ENCODE results near the gene ABCB11.
"Not testable (repeated sequence)": the region's sequence is repeated elsewhere in the genome, so short reads cannot be mapped to it uniquely, and the experiment has no call there.

ABCB11 gene

DNA sequence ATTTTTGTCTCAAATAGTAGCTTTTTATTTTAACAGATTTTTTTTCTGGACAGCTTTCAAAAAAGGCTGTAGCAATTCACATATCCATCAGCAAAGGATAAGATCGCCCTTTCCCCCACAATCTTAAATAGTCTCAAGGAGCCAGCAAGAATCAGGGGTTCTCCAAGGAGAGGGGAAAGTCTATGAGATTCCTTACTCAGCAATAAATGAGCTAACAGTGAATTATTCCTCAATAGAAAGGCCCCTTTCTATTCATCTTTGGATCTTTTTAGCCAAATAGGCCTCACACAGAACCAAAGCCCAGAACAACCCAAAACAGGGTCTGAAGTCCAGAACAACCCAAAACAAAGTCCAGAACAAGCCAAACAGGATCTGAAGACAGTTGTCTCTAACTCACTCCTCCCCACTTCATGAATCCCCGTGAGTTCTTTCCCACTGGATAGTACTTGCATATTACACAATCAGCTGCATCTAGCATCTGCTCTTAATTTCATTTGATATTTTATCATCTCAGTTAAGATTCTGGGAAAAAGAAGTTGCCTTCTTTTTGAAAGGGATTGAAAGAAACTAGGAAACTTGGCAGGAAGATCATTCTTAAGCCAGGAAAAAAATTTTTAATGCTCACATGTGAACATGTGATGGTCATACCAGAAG lies 34.9 kb upstream of the ABCB11 start:
- DNase-seq (ENCODE audit: low read depth), result no peak
- TF ChIP-seq MYC (IDR thresholded peaks at IDR 0.05; ENCODE audit: low read depth, low read length), result no peak
- TF ChIP-seq, protein P1, sequence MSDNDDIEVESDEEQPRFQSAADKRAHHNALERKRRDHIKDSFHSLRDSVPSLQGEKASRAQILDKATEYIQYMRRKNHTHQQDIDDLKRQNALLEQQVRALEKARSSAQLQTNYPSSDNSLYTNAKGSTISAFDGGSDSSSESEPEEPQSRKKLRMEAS (IDR thresholded peaks at IDR 0.05; ENCODE audit: low read depth, low read length), result no peak
- H3K4me3 ChIP-seq (ENCODE audit: low read depth, low read length), result no peak overlapping the region

DNA sequence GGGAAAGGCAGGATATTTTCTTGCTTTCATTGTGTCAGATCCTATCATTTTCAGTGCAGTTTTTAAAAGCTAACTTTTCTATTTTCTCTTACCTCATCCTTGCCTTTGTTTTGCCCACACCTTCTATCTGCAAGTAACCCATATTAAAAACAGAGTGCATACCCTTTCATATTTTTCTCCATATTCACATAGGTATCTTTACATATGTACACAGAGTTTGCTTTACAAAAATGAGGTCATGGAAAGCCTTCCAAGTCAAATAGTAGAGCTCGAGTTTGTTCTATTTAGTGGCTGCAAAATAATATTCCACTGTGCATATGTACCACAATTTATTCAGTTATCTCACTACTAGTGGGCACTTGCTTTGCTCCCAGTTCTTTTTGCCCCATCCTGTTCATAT lies 34.3 kb upstream of the ABCB11 start:
- DNase-seq (ENCODE audit: low read depth), result no peak
- no peak overlapping the region for H3K4me3 ChIP-seq (ENCODE audit: low read depth, low read length)
- TF ChIP-seq, protein P1 (IDR thresholded peaks at IDR 0.05; ENCODE audit: low read depth, low read length), result no peak
- TF ChIP-seq POLR2A (IDR thresholded peaks at IDR 0.05; ENCODE audit: extremely low read depth, insufficient read length), result no peak
- TF ChIP-seq, protein P2, sequence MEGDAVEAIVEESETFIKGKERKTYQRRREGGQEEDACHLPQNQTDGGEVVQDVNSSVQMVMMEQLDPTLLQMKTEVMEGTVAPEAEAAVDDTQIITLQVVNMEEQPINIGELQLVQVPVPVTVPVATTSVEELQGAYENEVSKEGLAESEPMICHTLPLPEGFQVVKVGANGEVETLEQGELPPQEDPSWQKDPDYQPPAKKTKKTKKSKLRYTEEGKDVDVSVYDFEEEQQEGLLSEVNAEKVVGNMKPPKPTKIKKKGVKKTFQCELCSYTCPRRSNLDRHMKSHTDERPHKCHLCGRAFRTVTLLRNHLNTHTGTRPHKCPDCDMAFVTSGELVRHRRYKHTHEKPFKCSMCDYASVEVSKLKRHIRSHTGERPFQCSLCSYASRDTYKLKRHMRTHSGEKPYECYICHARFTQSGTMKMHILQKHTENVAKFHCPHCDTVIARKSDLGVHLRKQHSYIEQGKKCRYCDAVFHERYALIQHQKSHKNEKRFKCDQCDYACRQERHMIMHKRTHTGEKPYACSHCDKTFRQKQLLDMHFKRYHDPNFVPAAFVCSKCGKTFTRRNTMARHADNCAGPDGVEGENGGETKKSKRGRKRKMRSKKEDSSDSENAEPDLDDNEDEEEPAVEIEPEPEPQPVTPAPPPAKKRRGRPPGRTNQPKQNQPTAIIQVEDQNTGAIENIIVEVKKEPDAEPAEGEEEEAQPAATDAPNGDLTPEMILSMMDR (IDR thresholded peaks at IDR 0.05; ENCODE audit: low read depth, low read length), result no peak
- TF ChIP-seq MYC (IDR thresholded peaks at IDR 0.05; ENCODE audit: low read depth, low read length), result no peak

DNA sequence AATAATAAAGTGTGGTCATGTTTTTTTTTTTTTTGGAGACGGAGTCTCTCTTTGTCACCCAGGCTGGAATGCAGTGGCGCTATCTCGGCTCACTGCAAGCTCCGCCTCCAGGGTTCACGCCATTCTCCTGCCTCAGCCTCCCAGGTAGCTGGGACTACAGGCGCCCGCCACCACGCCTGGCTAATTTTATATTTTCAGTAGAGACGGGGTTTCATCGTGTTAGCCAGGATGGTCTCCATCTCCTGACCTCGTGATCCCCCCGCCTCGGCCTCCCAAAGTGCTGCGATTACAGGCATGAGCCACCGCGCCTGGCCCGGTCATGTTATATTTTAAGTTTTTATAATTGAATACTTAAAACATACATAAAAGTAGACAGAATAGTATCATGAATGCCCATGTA lies 33.1 kb upstream of the ABCB11 start:
- not testable (repeated sequence) for H3K4me3 ChIP-seq (ENCODE audit: low read depth, low read length); DNase-seq (ENCODE audit: low read depth)

DNA sequence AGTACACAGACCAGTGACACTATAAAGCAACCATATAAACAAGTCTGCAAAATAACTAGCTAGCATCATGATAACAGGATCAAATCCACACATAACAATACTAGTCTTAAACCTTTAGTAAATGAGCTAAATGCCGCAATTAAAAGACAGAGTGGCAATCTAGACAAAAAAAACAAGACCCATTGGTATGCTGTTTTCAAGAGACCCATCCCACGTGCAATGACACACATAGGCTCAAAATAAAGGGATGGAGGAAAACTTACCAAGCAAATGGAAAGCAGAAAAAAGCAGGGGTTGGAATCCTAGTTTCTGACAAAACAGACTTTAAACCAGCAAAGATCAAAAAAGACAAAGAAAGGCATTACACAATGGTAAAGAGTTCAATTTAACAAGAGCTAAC lies 23.5 kb upstream of the ABCB11 start:
- H3K4me3 ChIP-seq (ENCODE audit: low read depth, low read length); DNase-seq (ENCODE audit: low read depth): not testable (repeated sequence)

DNA sequence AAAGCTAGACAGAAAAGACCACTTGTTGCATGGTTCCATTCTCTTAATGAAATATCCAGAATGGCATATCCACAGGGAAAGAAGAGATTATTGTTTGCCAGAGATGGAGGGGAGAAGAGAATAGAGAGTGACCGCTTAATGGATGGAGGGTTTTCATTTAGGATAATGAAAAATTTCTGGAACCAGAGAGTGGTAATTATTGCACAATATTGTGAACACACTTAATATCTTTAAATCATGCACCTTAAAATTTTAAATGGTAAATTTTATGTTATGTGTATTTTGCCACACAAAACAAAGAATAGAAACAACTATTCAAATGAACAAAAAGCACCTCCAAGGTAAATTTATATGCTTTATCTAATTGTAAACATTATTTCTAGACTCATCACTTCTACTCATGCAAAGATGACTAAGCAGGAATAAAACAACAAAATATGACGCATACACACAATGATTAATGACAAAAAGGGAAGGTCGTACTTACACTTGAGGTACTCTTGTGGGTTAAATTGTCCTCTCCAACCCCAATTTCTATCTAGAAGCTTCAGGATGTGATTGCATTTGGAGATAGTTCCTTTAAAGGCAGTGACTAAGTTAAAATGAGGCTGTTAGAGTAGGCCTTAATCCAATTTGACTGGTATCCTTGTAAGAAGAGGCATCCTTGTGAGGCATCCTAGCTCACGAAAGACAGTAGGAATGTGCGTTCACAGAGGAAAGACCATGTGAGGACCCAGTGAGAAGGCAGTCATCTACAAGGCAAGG lies 19.5 kb upstream of the ABCB11 start:
- peak; percentile 19 for DNase-seq (ENCODE audit: low read depth)
- no peak overlapping the region for H3K4me3 ChIP-seq (ENCODE audit: low read depth, low read length)
- TF ChIP-seq POLR2A (IDR thresholded peaks at IDR 0.05; ENCODE audit: extremely low read depth, insufficient read length) (no peak), MYC (IDR thresholded peaks at IDR 0.05; ENCODE audit: low read depth, low read length) (no peak)
- TF ChIP-seq, protein P1 (IDR thresholded peaks at IDR 0.05; ENCODE audit: low read depth, low read length), result no peak
- TF ChIP-seq, protein P2 (IDR thresholded peaks at IDR 0.05; ENCODE audit: low read depth, low read length), result no peak

DNA sequence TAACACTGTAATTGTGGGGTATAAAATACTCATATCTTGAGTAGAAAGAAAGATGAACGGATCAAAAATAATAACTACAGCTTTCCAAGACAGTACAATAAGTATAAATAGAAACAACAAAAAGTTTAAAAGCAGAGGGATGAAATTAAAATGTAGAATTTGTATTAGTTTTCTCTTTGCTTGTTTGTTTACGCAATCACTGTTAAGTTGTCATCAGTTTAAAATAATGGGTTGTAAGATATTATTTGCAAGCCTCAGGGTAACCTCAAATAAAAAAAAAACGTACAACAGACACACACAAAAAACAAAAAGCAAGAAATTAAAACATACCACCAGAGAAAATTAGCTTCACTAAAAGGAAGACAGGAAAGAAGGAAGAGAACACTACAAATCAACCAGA lies 18.0 kb upstream of the ABCB11 start:
- DNase-seq (ENCODE audit: low read depth), result no peak
- H3K4me3 ChIP-seq (ENCODE audit: low read depth, low read length), result no peak overlapping the region
- TF ChIP-seq MYC (IDR thresholded peaks at IDR 0.05; ENCODE audit: low read depth, low read length) (no peak), POLR2A (IDR thresholded peaks at IDR 0.05; ENCODE audit: extremely low read depth, insufficient read length) (no peak)
- TF ChIP-seq, protein P1 (IDR thresholded peaks at IDR 0.05; ENCODE audit: low read depth, low read length), result no peak
- TF ChIP-seq, protein P2 (IDR thresholded peaks at IDR 0.05; ENCODE audit: low read depth, low read length), result no peak

DNA sequence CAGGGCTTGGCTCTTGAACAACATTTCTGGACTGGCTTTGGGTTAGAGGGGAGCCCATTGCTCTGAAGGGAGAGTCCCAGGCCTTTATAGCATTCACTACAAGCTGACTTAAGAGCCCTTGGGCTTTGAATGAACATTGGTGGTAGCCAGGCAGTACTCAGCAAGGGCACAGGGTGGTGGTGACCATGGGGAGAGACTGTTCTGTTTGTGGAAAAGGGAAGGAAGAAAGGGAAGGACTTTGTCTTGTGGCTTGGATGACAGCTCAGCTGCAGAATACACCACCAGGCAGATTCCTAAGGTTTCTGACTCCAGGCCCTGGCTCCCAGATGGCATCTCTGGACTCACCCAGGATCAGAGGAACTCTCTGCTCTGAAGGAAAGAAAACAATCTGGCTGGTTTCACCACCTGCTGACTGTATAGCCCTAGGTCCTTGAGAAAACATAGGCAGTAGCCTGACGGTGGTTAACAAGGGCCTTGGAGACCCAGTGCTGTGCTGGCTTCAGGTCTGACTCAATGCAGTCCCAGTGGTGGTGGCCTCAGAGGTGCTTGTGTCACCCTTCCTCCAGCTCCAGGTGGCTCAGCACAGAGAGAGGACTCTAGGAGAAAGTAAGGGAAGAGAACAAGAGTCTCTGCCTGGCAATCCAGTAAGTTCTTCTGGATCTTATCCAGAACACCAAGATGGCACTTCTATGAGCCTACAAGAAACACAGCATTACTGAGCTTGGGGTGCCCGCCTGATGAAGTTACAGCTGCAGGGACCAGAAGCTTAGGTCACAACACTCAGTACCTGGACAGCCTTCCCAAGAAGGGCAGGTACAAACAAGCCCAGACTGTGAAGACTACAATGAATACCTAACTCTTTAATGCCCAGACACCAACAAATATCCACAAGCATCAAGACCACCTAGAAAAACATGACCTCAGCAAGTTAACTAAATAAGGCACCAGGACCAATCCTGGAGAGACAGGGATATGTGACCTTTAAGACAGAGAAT lies 16.4 kb upstream of the ABCB11 start:
- TF ChIP-seq, protein P2 (IDR thresholded peaks at IDR 0.05; ENCODE audit: low read depth, low read length), result no peak
- no peak for TF ChIP-seq POLR2A (IDR thresholded peaks at IDR 0.05; ENCODE audit: extremely low read depth, insufficient read length)
- no peak for TF ChIP-seq MYC (IDR thresholded peaks at IDR 0.05; ENCODE audit: low read depth, low read length)
- TF ChIP-seq, protein P1 (IDR thresholded peaks at IDR 0.05; ENCODE audit: low read depth, low read length), result no peak
- DNase-seq (ENCODE audit: low read depth), result no peak
- no peak overlapping the region for H3K4me3 ChIP-seq (ENCODE audit: low read depth, low read length)
